ENCODE measurements around the gene ARHGEF35. TPM values are rescaled to one million over a fixed set of nuclear protein-coding genes. Genes with fewer than 3 reads are reported as not detected.
"Not testable (repeated sequence)": the region's sequence is repeated elsewhere in the genome, so short reads cannot be mapped to it uniquely, and the experiment has no call there.

Gene ARHGEF35
- 1 to 10 TPM; 2.8 to 5.7 (median 4.3) TPM for polyA plus RNA-seq (ENCODE audit: low read depth in 6 of 6)

DNA sequence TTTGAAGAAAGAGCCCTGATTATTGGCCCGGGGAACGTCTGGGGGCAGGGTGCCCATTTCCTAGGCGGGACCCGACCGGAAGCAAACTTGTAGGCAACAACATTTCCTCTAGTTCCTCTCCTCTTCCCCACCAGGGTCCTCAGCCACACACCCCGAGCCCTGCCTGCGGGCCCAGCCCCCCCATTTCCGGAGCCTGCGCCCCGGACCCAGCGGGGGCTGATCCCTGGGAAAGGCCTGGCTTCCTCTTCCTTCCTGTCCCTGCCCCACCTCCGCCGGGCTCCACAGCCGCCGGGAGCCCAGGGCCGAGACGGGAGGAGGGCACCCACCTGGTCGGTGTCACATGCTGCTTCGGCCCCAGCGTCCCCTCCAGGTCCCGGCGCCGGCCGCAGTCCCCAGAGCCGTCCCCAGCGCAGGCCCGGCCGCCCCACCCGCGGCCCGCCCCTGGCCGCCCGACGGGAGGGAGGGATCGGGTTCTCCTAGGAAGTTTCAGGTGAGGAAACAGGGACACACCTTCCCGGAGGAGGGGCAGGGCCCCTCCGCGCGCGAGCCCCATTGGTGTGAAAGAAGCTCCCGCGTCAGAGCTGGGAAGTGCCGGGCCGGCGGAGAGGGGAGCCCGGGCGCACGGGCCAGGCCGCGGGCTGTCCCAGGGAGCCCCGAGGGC is at the start of gene ARHGEF35:
ARHGEF35 (minus strand) TSS at position 622 of the 661 bp plus-strand sequence. CDS start 7,450 bp downstream, outside the sequence.
- peak; percentile 67 to 68 for ATAC-seq (ENCODE audit: low read depth in 2 of 2)
- H3K4me3 Mint-ChIP-seq: peak within 1 kb of the TSS; percentile 65 to 87 (median 70)
- H3K36me3 Mint-ChIP-seq, DNase-seq, H3K27me3 Mint-ChIP-seq, H3K9me3 Mint-ChIP-seq: not testable (repeated sequence)
- H3K27ac Mint-ChIP-seq: peak within 1 kb of the TSS in 4 of 6 donors; percentile 59 to 88 (median 62)
- peaks cover 4 to 13% (median 11%) of the 10 kb centered on the region in 3 donors for H3K4me1 Mint-ChIP-seq

DNA sequence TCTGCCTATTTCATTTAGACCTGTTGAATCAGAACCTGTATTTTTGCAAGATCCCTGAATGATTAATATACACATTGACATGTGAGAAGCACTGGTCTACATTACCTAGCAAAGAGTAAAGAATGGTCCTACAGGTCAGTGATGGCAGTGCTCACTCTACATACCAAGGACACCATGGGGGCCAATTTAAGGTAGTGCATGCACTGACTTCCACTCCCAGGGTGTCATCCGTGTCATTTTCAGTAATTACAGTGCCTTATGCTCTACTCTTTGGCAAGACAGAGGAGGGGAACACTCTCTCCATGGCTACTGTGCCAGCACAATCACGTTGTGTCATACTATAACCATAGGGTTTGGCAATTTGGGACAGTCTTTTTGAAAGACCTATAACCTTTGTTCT is 49.7 kb upstream of the ARHGEF35 start:
- not testable (repeated sequence) for H3K27ac Mint-ChIP-seq; H3K27me3 Mint-ChIP-seq; H3K4me3 Mint-ChIP-seq; ATAC-seq (ENCODE audit: low read depth in 2 of 2); H3K4me1 Mint-ChIP-seq; H3K36me3 Mint-ChIP-seq; H3K9me3 Mint-ChIP-seq; DNase-seq

DNA sequence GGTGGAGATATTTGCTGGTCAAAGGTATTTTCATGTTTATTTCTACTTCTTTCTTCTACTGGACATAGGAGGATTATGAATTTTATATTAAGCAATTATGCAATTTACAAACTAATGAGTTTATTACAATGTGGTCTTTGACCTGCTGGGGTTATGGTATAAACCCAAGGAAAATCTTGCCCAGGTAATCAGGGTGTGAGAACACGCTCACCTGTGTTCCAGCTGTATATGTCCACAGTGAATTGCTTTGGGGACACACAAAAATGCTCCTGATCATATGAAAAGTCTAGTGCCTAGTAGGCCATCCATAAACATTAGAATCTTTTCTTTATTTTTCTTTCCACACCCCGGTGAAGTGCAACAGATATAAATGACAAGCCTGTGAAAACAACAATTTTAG is 43.7 kb upstream of the ARHGEF35 start, which contains the start of gene OR2A42:
OR2A42 (minus strand) TSS at position 241 of the 400 bp plus-strand sequence. CDS start 6,762 bp downstream, outside the sequence.
- not testable (repeated sequence) for H3K4me1 Mint-ChIP-seq; DNase-seq; H3K9me3 Mint-ChIP-seq; H3K36me3 Mint-ChIP-seq; H3K27ac Mint-ChIP-seq; H3K27me3 Mint-ChIP-seq; ATAC-seq (ENCODE audit: low read depth in 2 of 2); H3K4me3 Mint-ChIP-seq

DNA sequence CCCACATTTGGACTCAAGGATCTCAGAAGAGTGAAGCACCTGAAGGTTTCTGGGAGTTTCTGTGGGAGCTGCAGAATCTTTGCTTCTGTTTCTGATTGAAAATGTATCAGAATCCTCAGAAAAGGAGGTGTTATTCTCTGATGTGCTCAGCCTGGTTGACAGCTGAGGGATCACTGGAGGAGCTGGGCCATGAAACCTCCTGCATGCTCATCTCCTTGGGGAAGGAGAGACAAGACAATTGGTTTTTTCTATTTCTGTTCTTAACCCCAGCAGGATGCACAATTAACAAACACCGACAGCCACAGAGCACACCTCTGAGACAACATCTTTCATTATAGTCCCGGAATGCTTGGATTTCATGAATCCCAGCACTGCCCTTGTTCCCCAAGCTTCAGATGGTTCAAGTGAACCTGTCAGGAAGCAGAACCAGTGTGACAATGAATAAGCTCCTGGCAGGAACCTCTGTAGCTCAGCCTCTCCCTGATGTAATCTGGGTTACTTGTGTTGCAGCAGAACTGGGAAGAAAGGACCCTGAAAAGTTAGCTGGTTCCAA is 43.0 kb upstream of the ARHGEF35 start:
- H3K9me3 Mint-ChIP-seq; H3K27me3 Mint-ChIP-seq; H3K4me3 Mint-ChIP-seq; H3K4me1 Mint-ChIP-seq; H3K27ac Mint-ChIP-seq; DNase-seq; ATAC-seq (ENCODE audit: low read depth in 2 of 2); H3K36me3 Mint-ChIP-seq: not testable (repeated sequence)

DNA sequence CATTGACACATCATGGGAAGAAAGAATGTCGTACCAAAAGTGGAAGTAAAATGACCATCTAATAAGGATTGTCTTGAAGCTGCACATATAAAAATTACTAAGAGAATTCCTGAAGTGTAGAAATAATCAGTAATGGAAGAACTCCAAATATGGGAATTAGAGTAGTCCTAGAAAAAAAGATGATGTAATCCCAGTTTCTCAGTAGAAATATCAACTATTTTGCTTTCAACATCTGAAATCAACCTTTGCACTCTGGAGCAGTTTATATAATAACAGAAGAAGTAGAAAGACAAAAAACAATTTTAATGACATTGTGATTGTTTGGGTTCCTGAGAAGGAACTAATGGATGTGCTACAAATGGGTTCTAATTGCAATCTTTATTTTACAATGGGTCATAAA is 37.4 kb upstream of the ARHGEF35 start:
- H3K9me3 Mint-ChIP-seq; ATAC-seq (ENCODE audit: low read depth in 2 of 2); H3K4me3 Mint-ChIP-seq; H3K27ac Mint-ChIP-seq; H3K27me3 Mint-ChIP-seq; H3K4me1 Mint-ChIP-seq; H3K36me3 Mint-ChIP-seq; DNase-seq: not testable (repeated sequence)

DNA sequence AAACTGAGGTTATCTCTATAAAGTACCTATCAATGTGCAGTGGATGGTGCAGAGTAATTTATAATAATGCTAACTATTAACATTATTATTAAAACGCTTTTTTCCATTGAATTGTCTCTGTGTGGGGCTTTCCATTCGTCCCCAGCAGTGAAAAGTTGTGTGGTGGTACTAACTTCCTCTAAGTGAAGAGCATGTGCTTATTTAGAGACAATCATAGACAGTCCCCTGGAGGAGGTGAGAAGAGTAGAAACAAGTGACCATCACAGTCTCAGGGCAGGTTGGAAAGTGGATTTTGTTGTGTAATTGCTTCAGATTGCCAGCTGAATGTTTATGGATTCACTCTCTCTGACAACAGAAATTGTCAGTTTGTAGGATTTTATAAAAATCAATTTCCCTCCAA is 35.4 kb upstream of the ARHGEF35 start:
- not testable (repeated sequence) for DNase-seq, H3K27ac Mint-ChIP-seq, H3K9me3 Mint-ChIP-seq, H3K36me3 Mint-ChIP-seq, H3K27me3 Mint-ChIP-seq, H3K4me3 Mint-ChIP-seq, H3K4me1 Mint-ChIP-seq
- peak; percentile 54 to 57 for ATAC-seq (ENCODE audit: low read depth in 2 of 2)

DNA sequence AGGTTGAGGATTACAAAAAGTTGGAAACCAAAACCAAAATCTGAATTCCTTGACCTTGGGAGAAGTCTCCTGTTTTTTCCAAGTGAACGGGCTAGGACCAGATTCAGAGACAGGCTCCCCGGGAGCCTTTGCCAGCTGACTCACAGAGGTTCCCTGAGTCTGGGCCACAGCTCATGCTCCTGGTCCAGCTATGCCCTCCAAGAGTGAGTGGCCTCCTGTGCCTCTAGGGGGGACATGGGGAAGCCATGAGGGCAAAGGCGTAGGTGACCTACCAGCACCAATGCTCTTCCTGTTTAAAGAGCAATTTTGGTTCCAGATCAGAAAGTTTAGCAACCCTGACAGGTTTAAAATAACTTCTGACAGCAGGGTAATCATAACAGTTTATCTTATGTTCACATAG is 33.2 kb upstream of the ARHGEF35 start:
- H3K27me3 Mint-ChIP-seq; H3K4me1 Mint-ChIP-seq; H3K36me3 Mint-ChIP-seq; H3K27ac Mint-ChIP-seq; H3K4me3 Mint-ChIP-seq; H3K9me3 Mint-ChIP-seq; ATAC-seq (ENCODE audit: low read depth in 2 of 2); DNase-seq: not testable (repeated sequence)

DNA sequence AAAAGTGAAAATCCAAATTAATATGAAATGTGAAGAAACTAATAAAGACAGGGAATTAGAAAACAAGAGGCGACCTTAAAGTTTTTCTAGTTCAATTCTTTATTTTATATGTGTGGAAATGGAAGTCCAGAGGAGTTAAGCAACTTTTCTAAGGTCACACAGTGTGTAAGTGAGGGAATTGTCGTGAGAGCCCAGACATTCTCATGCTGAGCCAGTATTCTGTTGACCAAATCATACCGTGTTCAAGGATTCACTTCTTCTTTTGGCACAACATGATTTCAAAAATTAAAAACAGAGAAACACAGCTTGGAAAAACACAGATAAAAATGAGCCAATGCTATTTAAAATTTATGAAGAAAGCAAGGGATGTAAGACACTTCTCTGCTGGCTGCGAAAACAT is 31.2 kb upstream of the ARHGEF35 start:
- not testable (repeated sequence) for H3K36me3 Mint-ChIP-seq; H3K4me1 Mint-ChIP-seq; ATAC-seq (ENCODE audit: low read depth in 2 of 2); DNase-seq; H3K9me3 Mint-ChIP-seq; H3K27me3 Mint-ChIP-seq; H3K4me3 Mint-ChIP-seq
- peak overlapping the region in 1 of 6 donors; percentile 42 for H3K27ac Mint-ChIP-seq

DNA sequence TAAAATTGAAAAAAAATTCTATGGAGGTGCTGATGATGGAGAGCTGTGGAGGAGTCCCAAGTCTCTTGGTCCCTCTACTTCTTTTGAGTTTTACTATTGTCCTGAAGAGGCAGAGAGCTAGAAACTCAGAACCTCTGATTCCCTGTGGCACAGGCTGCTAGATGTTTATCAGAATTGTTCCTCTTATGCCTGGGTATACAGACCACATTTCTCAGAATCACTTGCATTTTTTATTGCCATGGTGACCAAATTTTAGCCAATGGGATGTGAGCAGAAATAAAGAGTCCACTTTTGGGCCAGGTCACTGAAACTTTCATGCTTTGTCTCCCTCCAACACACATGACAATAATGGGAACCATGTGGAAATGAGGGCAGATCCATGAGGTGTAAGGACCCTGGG is 28.0 kb upstream of the ARHGEF35 start:
- not testable (repeated sequence) for H3K36me3 Mint-ChIP-seq; DNase-seq; ATAC-seq (ENCODE audit: low read depth in 2 of 2)

DNA sequence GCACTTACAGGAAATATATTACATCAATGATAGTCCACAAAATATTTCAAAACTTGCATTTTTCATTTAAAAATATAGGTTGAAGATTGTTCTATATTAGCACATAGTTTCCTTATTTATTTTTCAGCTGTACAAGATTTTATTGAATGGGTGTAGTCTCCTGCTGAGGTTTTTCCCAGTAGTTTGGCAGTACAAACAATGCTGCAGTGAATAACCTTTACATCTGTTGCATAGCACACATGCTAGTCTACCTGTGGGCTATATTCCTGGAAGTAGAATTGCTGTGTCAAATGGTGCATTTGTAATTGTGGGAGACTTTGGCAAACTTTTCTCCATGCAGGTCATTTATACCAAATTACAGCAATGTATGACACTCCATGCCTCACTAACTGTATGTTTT is 24.9 kb upstream of the ARHGEF35 start:
- H3K27me3 Mint-ChIP-seq; ATAC-seq (ENCODE audit: low read depth in 2 of 2); H3K4me1 Mint-ChIP-seq: not testable (repeated sequence)

More for the DNA sequence above, 28.0 kb upstream of the ARHGEF35 start:
- H3K4me1 Mint-ChIP-seq, H3K9me3 Mint-ChIP-seq, H3K27ac Mint-ChIP-seq, H3K27me3 Mint-ChIP-seq, H3K4me3 Mint-ChIP-seq: not testable (repeated sequence)

DNA sequence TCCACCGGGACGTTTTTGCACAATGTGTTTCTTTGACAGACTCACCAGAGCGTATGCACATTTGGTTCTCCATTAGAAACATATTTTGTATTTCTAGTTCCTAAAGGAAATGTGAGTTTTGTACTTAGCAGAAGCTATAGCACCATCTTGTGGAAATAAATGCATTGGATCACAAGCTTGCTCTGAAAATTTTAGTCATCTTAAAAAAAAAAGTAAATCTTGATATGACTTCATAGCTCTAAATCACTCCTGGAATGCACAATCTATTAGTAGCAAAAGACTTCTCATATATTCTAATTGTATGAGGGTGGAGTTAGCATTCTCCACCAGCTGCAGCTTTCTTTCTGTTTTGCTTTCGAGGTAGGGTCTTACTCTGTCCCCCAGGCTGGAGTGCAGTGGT is 23.5 kb upstream of the ARHGEF35 start:
- H3K4me3 Mint-ChIP-seq, H3K27ac Mint-ChIP-seq, H3K36me3 Mint-ChIP-seq, H3K27me3 Mint-ChIP-seq, H3K4me1 Mint-ChIP-seq, DNase-seq, H3K9me3 Mint-ChIP-seq: not testable (repeated sequence)
- peak; percentile 41 to 66 for ATAC-seq (ENCODE audit: low read depth in 2 of 2)

More for the DNA sequence above, 24.9 kb upstream of the ARHGEF35 start:
- not testable (repeated sequence) for H3K9me3 Mint-ChIP-seq, H3K4me3 Mint-ChIP-seq, H3K27ac Mint-ChIP-seq, DNase-seq, H3K36me3 Mint-ChIP-seq

DNA sequence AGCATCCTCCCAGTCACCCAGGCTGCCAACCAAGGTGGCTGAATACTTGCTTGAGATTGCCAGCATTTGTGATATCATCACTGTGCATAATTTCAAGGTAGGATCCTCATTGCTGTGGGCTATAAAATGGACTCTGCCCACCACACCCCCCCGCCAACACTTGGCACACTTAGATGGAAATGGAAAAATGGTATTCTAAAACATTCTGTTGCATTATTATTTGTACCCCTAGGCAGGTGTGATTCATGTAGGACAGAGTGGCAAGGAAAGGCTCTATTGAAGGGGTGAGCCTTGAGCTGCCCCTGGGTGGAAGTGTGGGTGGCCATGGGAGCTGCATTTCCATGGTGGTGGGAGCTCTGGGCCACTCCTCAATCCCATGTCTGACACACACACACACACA is 22.9 kb upstream of the ARHGEF35 start:
- ATAC-seq (ENCODE audit: low read depth in 2 of 2); H3K4me3 Mint-ChIP-seq; H3K9me3 Mint-ChIP-seq; H3K36me3 Mint-ChIP-seq; H3K4me1 Mint-ChIP-seq; DNase-seq; H3K27me3 Mint-ChIP-seq: not testable (repeated sequence)
- H3K27ac Mint-ChIP-seq: peak overlapping the region in 1 of 6 donors; percentile 25

DNA sequence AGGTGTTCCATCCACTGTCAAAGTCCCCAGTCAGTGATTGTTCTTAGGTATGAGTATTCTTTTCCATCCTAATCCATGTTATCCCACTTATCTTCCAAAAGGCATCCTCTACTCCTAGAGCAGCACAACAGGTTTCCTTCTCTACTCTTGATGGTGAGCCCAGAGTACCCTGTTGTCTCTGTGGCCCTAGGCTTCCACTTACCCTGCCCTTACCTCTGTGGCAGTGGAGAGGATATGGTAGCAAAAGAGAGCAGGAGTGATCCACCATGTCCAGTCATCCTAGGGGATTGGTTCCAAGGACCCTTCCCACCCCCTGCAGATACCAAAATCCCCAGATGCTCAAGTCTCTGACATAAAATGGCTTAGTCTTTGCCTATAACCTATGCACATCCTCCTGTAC is 21.6 kb upstream of the ARHGEF35 start:
- H3K4me1 Mint-ChIP-seq; H3K9me3 Mint-ChIP-seq; H3K27me3 Mint-ChIP-seq; H3K36me3 Mint-ChIP-seq; H3K27ac Mint-ChIP-seq; H3K4me3 Mint-ChIP-seq; ATAC-seq (ENCODE audit: low read depth in 2 of 2); DNase-seq: not testable (repeated sequence)

DNA sequence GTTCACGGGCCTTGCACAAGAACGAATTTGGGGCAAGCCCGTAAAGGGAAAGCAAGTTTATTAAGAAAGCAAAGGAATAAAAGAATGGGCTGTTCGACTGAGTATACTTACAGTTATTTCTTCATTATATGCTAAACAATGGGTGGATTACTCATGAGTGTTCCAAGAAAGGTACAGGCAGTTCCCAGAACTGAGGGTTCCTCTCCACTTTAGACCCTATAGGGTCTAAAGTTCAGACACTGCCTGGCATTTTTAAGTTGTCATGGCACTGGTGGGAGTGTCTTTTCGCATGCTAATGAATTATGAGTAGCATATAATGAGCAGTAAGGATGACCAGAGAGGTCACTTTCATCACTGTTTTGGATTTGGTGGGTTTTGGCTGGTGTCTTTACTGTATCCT is 9.7 kb upstream of the ARHGEF35 start:
- H3K9me3 Mint-ChIP-seq; H3K4me3 Mint-ChIP-seq; H3K4me1 Mint-ChIP-seq; ATAC-seq (ENCODE audit: low read depth in 2 of 2); DNase-seq; H3K27me3 Mint-ChIP-seq; H3K27ac Mint-ChIP-seq; H3K36me3 Mint-ChIP-seq: not testable (repeated sequence)
